Measurements from ENCODE around the gene DCTN4.

Gene DCTN4

DNA sequence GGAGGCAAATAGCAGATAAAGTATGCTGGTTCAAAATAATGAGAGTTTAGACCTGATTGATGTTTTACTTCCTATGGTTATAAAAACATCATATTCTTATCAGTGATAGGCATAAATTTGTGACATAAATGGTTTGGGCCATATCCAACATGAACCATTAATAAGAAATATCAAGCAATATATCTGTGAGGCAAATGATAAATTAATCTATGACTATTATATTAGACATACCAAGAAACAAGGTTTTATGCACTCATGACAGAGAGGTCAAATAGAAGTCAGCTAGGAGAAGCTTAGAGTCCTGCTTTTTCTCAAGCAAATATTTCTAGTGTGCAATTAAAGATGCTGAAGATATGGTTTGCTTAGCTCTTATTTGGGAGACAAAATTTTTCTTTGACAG, 30.2 kb upstream of the DCTN4 start:
- H3K27me3 ChIP-seq (ENCODE audit: insufficient read depth, poor library complexity, severe bottlenecking), result no peaks in the 10 kb centered on the region
- no peak for ATAC-seq (ENCODE audit: low read depth)
- H3K36me3 ChIP-seq (ENCODE audit: low read depth), result peaks cover 7% of the 10 kb centered on the region; the same call in 1 of the 2 replicates
- H3K4me3 ChIP-seq (ENCODE audit: severe bottlenecking), result no peak overlapping the region
- H3K4me1 ChIP-seq (ENCODE audit: insufficient read depth, poor library complexity, severe bottlenecking), result peaks cover 32% of the 10 kb centered on the region
- TF ChIP-seq, protein P1, sequence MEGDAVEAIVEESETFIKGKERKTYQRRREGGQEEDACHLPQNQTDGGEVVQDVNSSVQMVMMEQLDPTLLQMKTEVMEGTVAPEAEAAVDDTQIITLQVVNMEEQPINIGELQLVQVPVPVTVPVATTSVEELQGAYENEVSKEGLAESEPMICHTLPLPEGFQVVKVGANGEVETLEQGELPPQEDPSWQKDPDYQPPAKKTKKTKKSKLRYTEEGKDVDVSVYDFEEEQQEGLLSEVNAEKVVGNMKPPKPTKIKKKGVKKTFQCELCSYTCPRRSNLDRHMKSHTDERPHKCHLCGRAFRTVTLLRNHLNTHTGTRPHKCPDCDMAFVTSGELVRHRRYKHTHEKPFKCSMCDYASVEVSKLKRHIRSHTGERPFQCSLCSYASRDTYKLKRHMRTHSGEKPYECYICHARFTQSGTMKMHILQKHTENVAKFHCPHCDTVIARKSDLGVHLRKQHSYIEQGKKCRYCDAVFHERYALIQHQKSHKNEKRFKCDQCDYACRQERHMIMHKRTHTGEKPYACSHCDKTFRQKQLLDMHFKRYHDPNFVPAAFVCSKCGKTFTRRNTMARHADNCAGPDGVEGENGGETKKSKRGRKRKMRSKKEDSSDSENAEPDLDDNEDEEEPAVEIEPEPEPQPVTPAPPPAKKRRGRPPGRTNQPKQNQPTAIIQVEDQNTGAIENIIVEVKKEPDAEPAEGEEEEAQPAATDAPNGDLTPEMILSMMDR (IDR thresholded peaks at IDR 0.05; ENCODE audit: poor library complexity, severe bottlenecking), result no peak
- no peak for DNase-seq (ENCODE audit: low spot score)
- peak overlapping the region; percentile 89 for H3K27ac ChIP-seq (ENCODE audit: poor library complexity, severe bottlenecking)
- H3K9me3 ChIP-seq (ENCODE audit: severe bottlenecking), result peaks cover 3% of the 10 kb centered on the region

DNA sequence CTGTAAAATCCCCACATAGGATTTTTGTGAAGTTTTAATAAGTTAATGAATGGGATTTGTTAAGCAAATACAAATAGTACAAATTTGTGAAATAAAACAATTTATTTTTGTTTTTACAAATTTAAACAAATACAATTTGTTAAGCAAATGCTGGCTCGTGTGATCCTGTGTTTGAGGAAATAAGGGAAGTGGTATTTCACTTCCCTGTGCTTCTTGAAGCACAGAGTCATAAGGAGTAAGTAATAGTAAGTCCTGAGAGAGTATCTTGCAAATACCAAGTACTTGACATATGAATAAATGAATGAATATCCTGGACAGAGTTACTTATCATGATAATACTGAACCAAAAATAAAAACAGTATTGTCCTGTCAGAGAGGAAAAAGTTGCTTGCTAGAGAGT, 28.8 kb upstream of the DCTN4 start:
- TF ChIP-seq, protein P1 (IDR thresholded peaks at IDR 0.05; ENCODE audit: poor library complexity, severe bottlenecking), result no peak
- peaks cover 45% of the 10 kb centered on the region for H3K4me1 ChIP-seq (ENCODE audit: insufficient read depth, poor library complexity, severe bottlenecking)
- ATAC-seq (ENCODE audit: low read depth) (no peak), DNase-seq (ENCODE audit: low spot score) (no peak)
- no peak overlapping the region for H3K4me3 ChIP-seq (ENCODE audit: severe bottlenecking)
- peaks cover 3% of the 10 kb centered on the region for H3K9me3 ChIP-seq (ENCODE audit: severe bottlenecking)
- H3K27ac ChIP-seq (ENCODE audit: poor library complexity, severe bottlenecking), result no peak overlapping the region
- H3K27me3 ChIP-seq (ENCODE audit: insufficient read depth, poor library complexity, severe bottlenecking), result no peaks in the 10 kb centered on the region
- H3K36me3 ChIP-seq (ENCODE audit: low read depth), result peaks cover 7% of the 10 kb centered on the region; the same call in 1 of the 2 replicates

DNA sequence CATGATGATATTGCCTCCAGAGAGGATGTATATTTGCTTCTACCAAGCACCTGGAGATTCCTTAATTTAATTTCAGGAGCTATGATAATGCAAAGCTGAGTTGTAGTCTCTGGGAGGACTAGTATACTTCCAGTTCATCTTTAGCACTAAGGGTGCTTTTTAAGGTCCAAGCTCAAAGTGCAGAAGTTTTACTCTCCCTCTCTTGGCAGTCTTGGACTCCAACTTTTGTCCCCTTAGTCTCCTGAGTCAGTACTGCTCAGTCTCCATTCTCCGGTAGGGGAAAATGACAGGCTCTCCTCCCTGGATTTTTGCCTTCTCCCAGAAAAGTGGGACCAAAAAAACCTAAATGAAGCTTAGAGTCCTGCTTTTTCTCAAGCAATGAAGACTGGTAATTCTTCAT, 28.1 kb upstream of the DCTN4 start:
- Histone ChIP-seq H3K9me3 (ENCODE audit: severe bottlenecking) (peaks cover 3% of the 10 kb centered on the region), H3K27me3 (ENCODE audit: insufficient read depth, poor library complexity, severe bottlenecking) (no peaks in the 10 kb centered on the region), H3K27ac (ENCODE audit: poor library complexity, severe bottlenecking) (no peak overlapping the region), H3K4me3 (ENCODE audit: severe bottlenecking) (no peak overlapping the region), H3K4me1 (ENCODE audit: insufficient read depth, poor library complexity, severe bottlenecking) (peaks cover 53% of the 10 kb centered on the region), H3K36me3 (ENCODE audit: low read depth) (peaks cover 7% of the 10 kb centered on the region; the same call in 1 of the 2 replicates)
- DNase-seq (ENCODE audit: low spot score) (no peak), ATAC-seq (ENCODE audit: low read depth) (no peak)
- TF ChIP-seq, protein P1 (IDR thresholded peaks at IDR 0.05; ENCODE audit: poor library complexity, severe bottlenecking), result no peak

DNA sequence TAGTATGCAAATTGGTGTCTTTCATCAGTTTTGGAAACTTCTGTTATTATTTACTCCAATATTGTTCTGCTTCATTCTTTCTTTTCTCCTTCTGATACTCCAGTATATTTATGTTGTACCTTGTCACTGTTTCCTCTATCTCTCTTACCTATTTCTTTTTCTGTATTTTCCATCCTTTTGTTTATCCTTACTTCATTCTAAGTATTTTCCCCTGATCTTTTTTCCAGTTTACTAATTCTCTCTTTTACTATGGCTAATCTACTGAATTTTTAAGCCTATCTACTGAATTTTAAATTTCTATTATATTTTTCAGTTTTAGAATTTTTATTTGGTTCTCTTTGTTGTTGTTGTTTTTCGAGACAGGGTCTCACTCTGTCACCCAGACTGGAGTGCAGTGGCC, 27.1 kb upstream of the DCTN4 start:
- ATAC-seq (ENCODE audit: low read depth), result no peak
- Histone ChIP-seq H3K27me3 (ENCODE audit: insufficient read depth, poor library complexity, severe bottlenecking) (no peaks in the 10 kb centered on the region), H3K9me3 (ENCODE audit: severe bottlenecking) (peaks cover 3% of the 10 kb centered on the region), H3K4me3 (ENCODE audit: severe bottlenecking) (no peak overlapping the region), H3K36me3 (ENCODE audit: low read depth) (peaks cover 10% of the 10 kb centered on the region), H3K4me1 (ENCODE audit: insufficient read depth, poor library complexity, severe bottlenecking) (peaks cover 57% of the 10 kb centered on the region), H3K27ac (ENCODE audit: poor library complexity, severe bottlenecking) (no peak overlapping the region)
- no peak for DNase-seq (ENCODE audit: low spot score)
- TF ChIP-seq, protein P1 (IDR thresholded peaks at IDR 0.05; ENCODE audit: poor library complexity, severe bottlenecking), result no peak

DNA sequence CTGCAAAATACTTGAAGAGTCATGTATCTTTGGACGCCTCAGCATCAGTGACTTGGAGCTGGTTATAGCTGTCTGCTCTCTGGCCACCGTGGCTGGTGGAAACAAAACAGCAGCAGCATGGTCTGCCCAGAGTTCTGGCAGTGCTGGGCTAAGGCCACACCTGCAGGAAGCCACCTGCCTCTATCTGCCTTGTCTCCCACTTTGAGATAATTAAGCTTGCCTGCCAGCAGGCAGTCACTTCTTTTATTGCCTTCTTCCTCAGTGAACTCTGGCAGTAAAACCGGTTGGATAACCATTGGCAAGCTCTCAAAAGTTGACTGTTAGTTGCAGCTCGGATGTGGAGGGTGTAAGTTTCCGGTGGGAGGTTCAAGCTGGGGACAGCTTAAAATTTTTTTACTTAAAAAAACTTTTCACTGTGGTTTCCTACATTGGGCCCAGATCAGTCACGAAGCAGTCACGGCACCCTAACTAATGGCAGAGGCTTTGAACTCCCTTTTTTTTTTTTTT, 24.7 kb upstream of the DCTN4 start:
- no peak overlapping the region for H3K4me3 ChIP-seq (ENCODE audit: severe bottlenecking)
- H3K4me1 ChIP-seq (ENCODE audit: insufficient read depth, poor library complexity, severe bottlenecking), result peaks cover 50% of the 10 kb centered on the region
- H3K27ac ChIP-seq (ENCODE audit: poor library complexity, severe bottlenecking), result peak overlapping the region; percentile 66
- DNase-seq (ENCODE audit: low spot score) (no peak), ATAC-seq (ENCODE audit: low read depth) (peak; percentile 39)
- H3K9me3 ChIP-seq (ENCODE audit: severe bottlenecking), result peaks cover 3% of the 10 kb centered on the region
- H3K36me3 ChIP-seq (ENCODE audit: low read depth), result peaks cover 11% of the 10 kb centered on the region
- TF ChIP-seq, protein P1 (IDR thresholded peaks at IDR 0.05; ENCODE audit: poor library complexity, severe bottlenecking), result no peak
- no peaks in the 10 kb centered on the region for H3K27me3 ChIP-seq (ENCODE audit: insufficient read depth, poor library complexity, severe bottlenecking)
